ENCODE results near the gene PIGM. TPM values are rescaled to one million over a fixed set of nuclear protein-coding genes. Genes with fewer than 3 reads are reported as not detected.

The PIGM gene
- total RNA-seq, 1 experiment from 2014 or later = 4.4 TPM

GRCh38 chr1:159989581-159989980 is 42.2 kb downstream of the PIGM start:
- TF ChIP-seq ZNF416 (CRISPR knock-in tag; IDR thresholded peaks at IDR 0.05) (no peak), JAZF1 (CRISPR knock-in tag; IDR thresholded peaks at IDR 0.05) (no peak), HMGXB4 (CRISPR knock-in tag; IDR thresholded peaks at IDR 0.05) (no peak), NFATC4 (CRISPR knock-in tag; IDR thresholded peaks at IDR 0.05) (no peak), ZNF671 (CRISPR knock-in tag; IDR thresholded peaks at IDR 0.05) (no peak), AR (CRISPR knock-in tag; IDR thresholded peaks at IDR 0.05) (no peak), ZNF281 (CRISPR knock-in tag; IDR thresholded peaks at IDR 0.05) (no peak)
- TF ChIP-seq, protein P1, sequence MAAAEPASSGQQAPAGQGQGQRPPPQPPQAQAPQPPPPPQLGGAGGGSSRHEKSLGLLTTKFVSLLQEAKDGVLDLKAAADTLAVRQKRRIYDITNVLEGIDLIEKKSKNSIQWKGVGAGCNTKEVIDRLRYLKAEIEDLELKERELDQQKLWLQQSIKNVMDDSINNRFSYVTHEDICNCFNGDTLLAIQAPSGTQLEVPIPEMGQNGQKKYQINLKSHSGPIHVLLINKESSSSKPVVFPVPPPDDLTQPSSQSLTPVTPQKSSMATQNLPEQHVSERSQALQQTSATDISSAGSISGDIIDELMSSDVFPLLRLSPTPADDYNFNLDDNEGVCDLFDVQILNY (CRISPR knock-in tag; IDR thresholded peaks at IDR 0.05) = no peak
- peaks cover 10% of the 10 kb centered on the region for H3K4me1 Mint-ChIP-seq
- CTCF ChIA-PET = interaction anchor here (1.7 kb wide), 1 partner anchor 17 kb away, joined by 12 read pairs; no protein-coding TSS in a partner anchor
- no peak overlapping the region for H3K4me3 Mint-ChIP-seq
- no peaks in the 10 kb centered on the region; the same call in 1 of the 2 replicates for H3K27me3 Mint-ChIP-seq (ENCODE audit: low read depth)
- H3K9me3 Mint-ChIP-seq = no peaks in the 10 kb centered on the region
- POLR2A ChIA-PET = no interaction called here
- H3K27ac Mint-ChIP-seq = no peak overlapping the region
- no peak for ATAC-seq
- no peak for DNase-seq (ENCODE audit: low spot score)
- H3K36me3 Mint-ChIP-seq = no peaks in the 10 kb centered on the region

- Mint-ChIP-seq H3K9me3 (no peaks in the 10 kb centered on the region), H3K4me1 (peaks cover 10% of the 10 kb centered on the region), H3K27me3 (ENCODE audit: low read depth) (no peaks in the 10 kb centered on the region; the same call in 1 of the 2 replicates), H3K36me3 (no peaks in the 10 kb centered on the region), H3K27ac (no peak overlapping the region), H3K4me3 (no peak overlapping the region)
- TF ChIP-seq, protein P2, sequence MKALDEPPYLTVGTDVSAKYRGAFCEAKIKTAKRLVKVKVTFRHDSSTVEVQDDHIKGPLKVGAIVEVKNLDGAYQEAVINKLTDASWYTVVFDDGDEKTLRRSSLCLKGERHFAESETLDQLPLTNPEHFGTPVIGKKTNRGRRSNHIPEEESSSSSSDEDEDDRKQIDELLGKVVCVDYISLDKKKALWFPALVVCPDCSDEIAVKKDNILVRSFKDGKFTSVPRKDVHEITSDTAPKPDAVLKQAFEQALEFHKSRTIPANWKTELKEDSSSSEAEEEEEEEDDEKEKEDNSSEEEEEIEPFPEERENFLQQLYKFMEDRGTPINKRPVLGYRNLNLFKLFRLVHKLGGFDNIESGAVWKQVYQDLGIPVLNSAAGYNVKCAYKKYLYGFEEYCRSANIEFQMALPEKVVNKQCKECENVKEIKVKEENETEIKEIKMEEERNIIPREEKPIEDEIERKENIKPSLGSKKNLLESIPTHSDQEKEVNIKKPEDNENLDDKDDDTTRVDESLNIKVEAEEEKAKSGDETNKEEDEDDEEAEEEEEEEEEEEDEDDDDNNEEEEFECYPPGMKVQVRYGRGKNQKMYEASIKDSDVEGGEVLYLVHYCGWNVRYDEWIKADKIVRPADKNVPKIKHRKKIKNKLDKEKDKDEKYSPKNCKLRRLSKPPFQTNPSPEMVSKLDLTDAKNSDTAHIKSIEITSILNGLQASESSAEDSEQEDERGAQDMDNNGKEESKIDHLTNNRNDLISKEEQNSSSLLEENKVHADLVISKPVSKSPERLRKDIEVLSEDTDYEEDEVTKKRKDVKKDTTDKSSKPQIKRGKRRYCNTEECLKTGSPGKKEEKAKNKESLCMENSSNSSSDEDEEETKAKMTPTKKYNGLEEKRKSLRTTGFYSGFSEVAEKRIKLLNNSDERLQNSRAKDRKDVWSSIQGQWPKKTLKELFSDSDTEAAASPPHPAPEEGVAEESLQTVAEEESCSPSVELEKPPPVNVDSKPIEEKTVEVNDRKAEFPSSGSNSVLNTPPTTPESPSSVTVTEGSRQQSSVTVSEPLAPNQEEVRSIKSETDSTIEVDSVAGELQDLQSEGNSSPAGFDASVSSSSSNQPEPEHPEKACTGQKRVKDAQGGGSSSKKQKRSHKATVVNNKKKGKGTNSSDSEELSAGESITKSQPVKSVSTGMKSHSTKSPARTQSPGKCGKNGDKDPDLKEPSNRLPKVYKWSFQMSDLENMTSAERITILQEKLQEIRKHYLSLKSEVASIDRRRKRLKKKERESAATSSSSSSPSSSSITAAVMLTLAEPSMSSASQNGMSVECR (CRISPR knock-in tag; IDR thresholded peaks at IDR 0.05; ENCODE audit: borderline replicate concordance) = no peak
- TF ChIP-seq, protein P3, sequence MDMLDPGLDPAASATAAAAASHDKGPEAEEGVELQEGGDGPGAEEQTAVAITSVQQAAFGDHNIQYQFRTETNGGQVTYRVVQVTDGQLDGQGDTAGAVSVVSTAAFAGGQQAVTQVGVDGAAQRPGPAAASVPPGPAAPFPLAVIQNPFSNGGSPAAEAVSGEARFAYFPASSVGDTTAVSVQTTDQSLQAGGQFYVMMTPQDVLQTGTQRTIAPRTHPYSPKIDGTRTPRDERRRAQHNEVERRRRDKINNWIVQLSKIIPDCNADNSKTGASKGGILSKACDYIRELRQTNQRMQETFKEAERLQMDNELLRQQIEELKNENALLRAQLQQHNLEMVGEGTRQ (CRISPR knock-in tag; IDR thresholded peaks at IDR 0.05) = no peak
- TF ChIP-seq ZNF219 (CRISPR knock-in tag; IDR thresholded peaks at IDR 0.05; ENCODE audit: borderline replicate concordance) (no peak), ZNF423 (CRISPR knock-in tag; IDR thresholded peaks at IDR 0.05) (no peak), TEAD1 (CRISPR knock-in tag; IDR thresholded peaks at IDR 0.05) (no peak), ZNF416 (CRISPR knock-in tag; IDR thresholded peaks at IDR 0.05) (no peak), ATF1 (CRISPR knock-in tag; IDR thresholded peaks at IDR 0.05) (no peak), ZNF138 (CRISPR knock-in tag; conservative IDR thresholded peaks at IDR 0.05) (no peak), CTCF (IDR thresholded peaks at IDR 0.05) (no peak)
- ChIA-PET POLR2A (no interaction called here), CTCF (interaction anchor here (1.2 kb wide), 1 partner anchor 19 kb away, joined by 3 read pairs; no protein-coding TSS in a partner anchor)
- ATAC-seq = no peak
- DNase-seq (ENCODE audit: low spot score) = no peak
Observed at GRCh38 chr1:159988006-159988405, 43.8 kb downstream of the PIGM start.
